Right cardiac atrium (tissue), 5 donors: ENCODE measurements around the gene CTDSPL. TPM values are rescaled to one million over a fixed set of nuclear protein-coding genes. Genes with fewer than 3 reads are reported as not detected.
A peak's percentile ranks its signal among the peaks of the same experiment; 100 is the strongest.

Experiments
- ATAC-seq, 2 donors: fragments of 200-7000 bp; cut with Tn5 transposase; one replicate each; pipeline versions ENCODE4 v1.8.0 to v1.9.1; 2020; ENCODE audit warnings: moderate library complexity in 2 of 2, mild to moderate bottlenecking in 1 of 2
- DNase-seq, 3 donors: peaks; one replicate each; pipeline ENCODE4 v3.0.0-alpha.2; 2020
- H3K27ac ChIP-seq: one replicate; pipeline ENCODE4 v1.5.1; 2013; ENCODE audit warnings: mild to moderate bottlenecking, low read length, control low read depth, moderate library complexity
- H3K27me3 ChIP-seq: one replicate; pipeline ENCODE4 v1.6.1; 2013; ENCODE audit not compliant: control insufficient read depth, insufficient read depth
- H3K4me1 ChIP-seq: one replicate; pipeline ENCODE4 v1.6.1; 2013; ENCODE audit warnings: low read length; ENCODE audit not compliant: control insufficient read depth, insufficient read depth
- H3K4me3 ChIP-seq: one replicate; pipeline ENCODE4 v1.5.1; 2013; ENCODE audit warnings: low read length, control low read depth
- H3K9me3 ChIP-seq: one replicate; pipeline ENCODE4 v1.6.1; 2013; ENCODE audit warnings: low read length; ENCODE audit not compliant: control insufficient read depth
- WGBS: extraction: QIAGEN DNeasy Blood & Tissue Kit; methylation state at CpG from one replicate; pipeline ENCODE4 v1.1.7; 2013; 5-methylcytosine and 5-hydroxymethylcytosine counted together
- intact Hi-C, 4 donors: fragments of 100-400 bp; cut with DNase I; formaldehyde crosslinking; loops; one replicate each; pipeline versions ENCODE4 v1.11.0 to v1.14.0; 2022 to 2023
- polyA plus RNA-seq: library from polyadenylated mRNA; stranded (reverse); fragments of 200-250 nt; gene quantifications from one replicate; pipeline ENCODE4 v1.2.3, GENCODE V29; 2013
- total RNA-seq, 4 donors: library from RNA; stranded (reverse); fragmentation: NEBNext Ultra II Directional; extraction: Animal tissue kit (Norgen Biotek cat#: 25700); gene quantifications; one replicate each; pipeline ENCODE4 v1.2.1, GENCODE V29; 2021
- donor health status: healthy with polysubstance abuse.
- donor health status: DM: no; HTN: yes; CAD: no.
- donor health status: DM: no; HTN: no; CAD: no.
- donor health status: DM: no; HTN: yes; CAD: no; lungs with severe emphysema.
- donor health status: DM: yes; HTN: yes; CAD: no.

The CTDSPL gene
- total and polyA plus RNA-seq, 5 donors, result 13.6 to 50.9 (median 38.5) TPM

DNA sequence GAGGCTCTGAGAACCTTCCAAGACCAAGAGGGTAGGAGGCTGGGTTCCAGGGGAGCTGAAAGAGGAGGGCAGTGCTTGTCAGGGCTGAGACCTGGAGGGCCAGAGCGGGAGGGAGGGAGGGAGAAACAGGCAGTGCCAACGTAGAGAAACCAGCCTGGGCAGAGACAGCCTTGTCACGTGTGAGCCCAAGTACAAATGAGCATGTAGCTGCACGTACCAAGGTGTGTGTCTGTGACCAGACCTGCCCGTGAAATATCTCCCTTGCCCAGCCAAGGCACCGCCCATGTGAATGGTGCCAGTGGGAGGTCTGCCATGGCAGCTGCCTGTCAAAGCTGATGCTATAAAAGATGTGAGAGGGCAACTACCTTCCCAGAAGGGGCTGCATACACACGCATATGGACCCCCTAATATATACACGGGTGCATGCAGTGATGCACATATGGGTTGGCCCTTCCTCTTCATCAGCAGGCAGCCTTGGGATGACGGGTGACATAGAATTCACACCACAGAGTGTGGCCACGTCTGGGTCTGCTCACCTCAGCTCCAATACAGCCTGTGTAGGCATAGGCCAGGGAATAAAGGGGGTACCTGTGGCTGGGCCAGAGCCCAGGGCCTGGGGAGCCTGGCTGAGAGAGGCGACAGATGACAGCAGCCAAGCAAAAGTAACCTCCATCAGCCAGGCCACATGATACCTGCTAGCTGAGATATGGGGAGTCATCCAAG, 7.8 kb upstream of the CTDSPL start:
- no peak for DNase-seq
- H3K4me3 ChIP-seq, result no peak overlapping the region
- ATAC-seq, result peak in 1 of 2 donors; percentile 8
- WGBS, result 79% methylated on average over 11 of the region's 11 CpGs
- no peak overlapping the region for H3K27ac ChIP-seq
- intact Hi-C loops, result loop anchor here in 1 of 4 donors (2.0 kb wide), 1 partner anchor 115 kb away; no protein-coding TSS in a partner anchor
- H3K4me1 ChIP-seq, result no peaks in the 10 kb centered on the region
- no peaks in the 10 kb centered on the region for H3K27me3 ChIP-seq
- no peaks in the 10 kb centered on the region for H3K9me3 ChIP-seq

DNA sequence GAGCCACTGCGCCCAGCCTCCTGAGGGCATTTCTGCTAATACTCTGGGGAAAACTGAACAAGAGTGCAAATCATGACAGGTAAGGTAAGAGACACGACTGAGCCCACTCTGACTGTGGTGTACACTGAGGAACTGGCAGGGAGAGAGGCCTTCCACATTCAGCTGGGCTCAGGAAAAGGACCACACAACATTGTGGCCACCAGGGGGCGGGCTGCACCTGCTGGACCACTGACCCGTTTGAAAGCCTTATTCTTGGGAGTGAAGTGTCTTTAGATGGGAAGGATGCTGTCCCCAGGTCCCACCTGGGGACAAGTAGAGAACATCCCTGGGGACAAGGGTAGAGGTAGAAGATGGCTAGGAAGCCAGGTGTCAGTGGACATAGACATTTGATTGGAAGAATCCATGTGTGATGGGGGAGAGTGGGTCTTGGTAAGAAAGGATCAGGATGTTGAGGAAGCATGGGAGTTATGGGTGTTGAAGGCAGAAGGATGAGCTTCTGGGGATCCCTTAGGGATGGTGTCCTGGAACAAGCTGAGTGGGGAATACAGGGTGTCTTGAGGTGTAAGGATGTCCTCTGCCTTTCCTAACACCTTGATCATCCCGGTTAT, 6.2 kb upstream of the CTDSPL start:
- DNase-seq, result peak; percentile 85 to 96 (median 93)
- ATAC-seq, result peak; percentile 47 to 61
- no peak overlapping the region for H3K27ac ChIP-seq
- no peaks in the 10 kb centered on the region for H3K9me3 ChIP-seq
- H3K4me3 ChIP-seq, result no peak overlapping the region
- WGBS, result 30% methylated on average over 5 of the region's 5 CpGs
- H3K4me1 ChIP-seq, result peaks cover 5% of the 10 kb centered on the region
- intact Hi-C loops, result loop anchor here in 2 of 4 donors (2.0 to 5.0 kb wide), 2 partner anchors 112 to 113 kb away; no protein-coding TSS in a partner anchor
- no peaks in the 10 kb centered on the region for H3K27me3 ChIP-seq

- no peak for DNase-seq
- intact Hi-C loops, result loop anchor here in 3 of 4 donors (2.0 to 5.0 kb wide), 3 partner anchors 110 to 112 kb away; no protein-coding TSS in a partner anchor
- ATAC-seq, result no peak
- Histone ChIP-seq H3K4me1 (peaks cover 5% of the 10 kb centered on the region), H3K27ac (no peak overlapping the region), H3K27me3 (no peaks in the 10 kb centered on the region), H3K9me3 (no peaks in the 10 kb centered on the region), H3K4me3 (no peak overlapping the region)
- 47% methylated on average over 2 of the region's 2 CpGs for WGBS
Observed at GRCh38 chr3:37856381-37856780, 5.3 kb upstream of the CTDSPL start.

DNA sequence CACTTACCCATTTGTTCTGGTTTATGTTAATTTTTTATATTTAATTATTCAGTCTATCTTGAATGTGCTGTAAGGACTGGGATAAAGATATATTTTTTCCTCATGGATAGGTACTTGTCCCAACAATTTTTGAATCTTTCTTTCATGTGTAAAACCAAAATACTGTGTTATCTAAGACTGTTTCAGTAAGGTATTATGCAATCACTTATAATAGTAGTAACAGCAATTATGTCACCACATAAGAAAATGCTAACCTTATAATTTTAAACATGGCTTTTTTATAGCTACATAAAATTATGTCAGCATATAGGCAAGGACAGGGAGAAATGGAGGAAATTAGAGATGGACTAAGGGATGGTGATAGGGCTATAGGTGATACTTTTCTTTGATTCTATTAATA, 2.9 kb upstream of the CTDSPL start:
- Histone ChIP-seq H3K27ac (no peak overlapping the region), H3K9me3 (no peaks in the 10 kb centered on the region), H3K4me1 (peaks cover 11% of the 10 kb centered on the region), H3K27me3 (no peaks in the 10 kb centered on the region), H3K4me3 (no peak overlapping the region)
- DNase-seq, result no peak
- intact Hi-C loops, result loop anchor here in 1 of 4 donors (5.0 kb wide), 1 partner anchor 109 kb away; no protein-coding TSS in a partner anchor
- no peak for ATAC-seq

DNA sequence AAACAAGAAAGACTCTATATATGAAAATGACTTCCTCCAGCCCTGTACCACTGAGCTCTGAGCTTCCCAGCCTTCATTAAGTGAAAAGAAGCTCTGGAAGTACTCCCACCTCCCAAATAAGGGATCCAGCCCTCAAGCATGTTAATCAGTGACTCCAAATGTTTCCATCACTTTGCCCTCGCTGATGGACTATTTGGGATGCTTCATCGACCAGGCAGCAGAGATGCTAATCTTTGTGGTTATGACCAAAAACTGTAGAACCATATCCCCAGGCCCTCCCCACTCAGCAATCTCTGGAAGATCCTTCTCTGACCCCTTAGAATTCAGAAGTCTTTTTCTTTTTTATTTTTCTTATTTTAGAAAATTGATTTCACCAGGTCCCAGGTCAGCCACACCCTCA, 2.3 kb upstream of the CTDSPL start:
- H3K27ac ChIP-seq, result no peak overlapping the region
- H3K9me3 ChIP-seq, result no peaks in the 10 kb centered on the region
- peaks cover 11% of the 10 kb centered on the region for H3K4me1 ChIP-seq
- no peak overlapping the region for H3K4me3 ChIP-seq
- intact Hi-C loops, result loop anchor here in 1 of 4 donors (5.0 kb wide), 1 partner anchor 108 kb away; no protein-coding TSS in a partner anchor
- ATAC-seq, result no peak
- no peak for DNase-seq
- no peaks in the 10 kb centered on the region for H3K27me3 ChIP-seq
- WGBS, result 82% methylated on average over 2 of the region's 2 CpGs

- Histone ChIP-seq H3K4me3 (no peak overlapping the region), H3K4me1 (peaks cover 11% of the 10 kb centered on the region), H3K9me3 (no peaks in the 10 kb centered on the region), H3K27ac (peak overlapping the region; percentile 70), H3K27me3 (no peaks in the 10 kb centered on the region)
- 80% methylated on average over 6 of the region's 6 CpGs for WGBS
- DNase-seq, result peak in 1 of 3 donors; percentile 68
- intact Hi-C loops, result loop anchor here in 1 of 4 donors (5.0 kb wide), 1 partner anchor 107 kb away; no protein-coding TSS in a partner anchor
- no peak for ATAC-seq
Observed at GRCh38 chr3:37859908-37860199, 1.8 kb upstream of the CTDSPL start.

DNA sequence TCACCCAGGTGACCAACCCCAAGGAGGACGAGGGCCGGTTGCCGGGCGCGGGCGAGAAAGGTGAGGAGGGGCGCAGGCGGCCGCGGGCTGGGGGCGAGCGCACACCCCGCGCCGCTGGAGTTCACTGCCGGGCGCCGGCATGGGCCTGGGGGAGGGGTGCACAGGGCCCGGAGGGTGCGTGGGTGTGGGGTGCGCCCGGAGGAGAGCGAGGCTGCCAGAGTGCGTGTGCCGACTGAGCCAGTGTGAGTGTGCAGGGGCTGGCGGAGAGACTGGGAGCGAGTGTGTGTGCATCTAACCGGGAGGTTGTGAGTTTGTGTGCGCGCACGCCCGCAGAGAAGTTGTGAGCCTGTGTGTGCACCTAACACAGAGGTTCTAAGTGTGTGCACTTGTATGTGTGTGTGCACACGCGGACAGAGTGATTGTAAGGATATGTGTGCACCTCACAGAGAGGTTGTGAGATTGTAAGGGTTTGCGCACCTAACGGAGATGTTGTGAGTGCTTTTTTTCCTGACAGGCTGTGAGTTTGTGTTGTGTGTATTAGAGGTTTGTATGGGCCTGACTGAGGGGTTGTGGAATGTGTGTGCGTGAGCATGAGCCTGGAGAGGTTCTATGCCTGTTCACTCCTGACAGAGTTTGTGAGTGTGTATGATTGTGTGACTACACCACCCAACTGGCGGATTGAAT, 681 bp downstream of the CTDSPL start:
- WGBS, result 5% methylated on average over 38 of the region's 38 CpGs
- peak; percentile 58 to 83 (median 82) for DNase-seq
- Histone ChIP-seq H3K27ac (peak overlapping the region; percentile 55), H3K9me3 (no peaks in the 10 kb centered on the region), H3K4me1 (peaks cover 11% of the 10 kb centered on the region), H3K4me3 (peak overlapping the region; percentile 93), H3K27me3 (no peaks in the 10 kb centered on the region)
- intact Hi-C loops, result no loop called here
- peak; percentile 20 to 30 for ATAC-seq

DNA sequence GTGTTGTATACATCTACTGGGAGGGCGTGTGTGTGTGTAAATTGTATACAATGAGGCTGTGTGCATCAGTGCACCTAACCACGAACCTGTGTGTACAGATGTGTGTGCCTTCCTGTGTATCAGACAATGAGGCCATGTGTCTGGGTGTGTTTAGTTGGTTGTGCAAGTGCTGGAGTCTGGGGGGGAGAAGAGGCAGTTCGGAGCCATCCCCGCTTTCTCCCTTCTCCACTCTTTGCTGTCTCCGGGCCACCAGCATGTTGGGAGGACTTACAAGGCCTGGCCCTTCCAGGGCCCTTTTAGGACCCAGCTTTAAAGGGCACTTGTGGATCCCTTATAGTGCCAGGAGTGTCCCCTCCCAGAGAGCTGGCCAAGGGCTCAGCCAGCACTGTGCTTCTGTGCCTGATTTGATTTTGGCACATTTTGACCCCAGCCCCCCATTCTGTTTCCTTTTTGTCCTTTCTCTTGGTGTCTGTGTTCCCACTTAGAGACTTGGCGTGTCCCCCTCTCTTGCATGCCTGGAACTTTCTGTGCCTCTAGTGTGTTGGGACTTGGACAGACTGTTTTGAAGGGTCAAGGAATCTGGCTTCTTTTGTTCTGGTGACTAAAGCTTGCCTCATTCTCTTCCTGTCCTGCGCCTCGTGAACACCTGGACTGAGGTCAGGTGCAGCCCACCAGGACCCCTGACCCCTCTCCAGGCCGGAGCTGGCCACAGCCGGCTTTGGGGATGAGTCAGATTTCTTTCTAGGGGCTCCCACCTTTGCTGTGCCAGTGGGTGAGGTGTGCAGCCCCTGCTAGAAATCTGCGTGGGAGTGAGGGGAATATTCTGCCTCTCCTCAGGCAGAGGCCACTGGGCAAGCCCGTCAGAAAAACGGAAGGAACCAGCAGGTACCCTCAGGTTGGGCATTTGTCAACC, 1.5 kb downstream of the CTDSPL start:
- DNase-seq, result peak; percentile 31 to 67 (median 56)
- Histone ChIP-seq H3K4me3 (peak overlapping the region; percentile 93), H3K27ac (peak overlapping the region; percentile 45), H3K9me3 (no peaks in the 10 kb centered on the region), H3K27me3 (no peaks in the 10 kb centered on the region), H3K4me1 (peaks cover 11% of the 10 kb centered on the region)
- 24% methylated on average over 13 of the region's 13 CpGs for WGBS
- ATAC-seq, result peak in 1 of 2 donors; percentile 1
- intact Hi-C loops, result no loop called here

- Histone ChIP-seq H3K27me3 (no peaks in the 10 kb centered on the region), H3K9me3 (no peaks in the 10 kb centered on the region), H3K27ac (peak overlapping the region; percentile 48), H3K4me3 (no peak overlapping the region), H3K4me1 (peaks cover 11% of the 10 kb centered on the region)
- DNase-seq, result no peak
- WGBS, result 56% methylated on average over 5 of the region's 5 CpGs
- ATAC-seq, result no peak
- intact Hi-C loops, result no loop called here
Observed at GRCh38 chr3:37863949-37864822, 2.5 kb downstream of the CTDSPL start.

GRCh38 chr3:37864904-37865303, 3.2 kb downstream of the CTDSPL start:
- WGBS, result 10% methylated on average over 1 of the region's 1 CpG
- ATAC-seq, result no peak
- no peak for DNase-seq
- H3K9me3 ChIP-seq, result no peaks in the 10 kb centered on the region
- H3K4me1 ChIP-seq, result peaks cover 9% of the 10 kb centered on the region
- no peak overlapping the region for H3K27ac ChIP-seq
- intact Hi-C loops, result no loop called here
- H3K27me3 ChIP-seq, result no peaks in the 10 kb centered on the region
- H3K4me3 ChIP-seq, result no peak overlapping the region
